Panc1 (cell line): ENCODE data around the gene ZNF415. TPM values are rescaled to one million over a fixed set of nuclear protein-coding genes. Genes with fewer than 3 reads are reported as not detected.

ENCODE experiments used
- ATAC-seq: fragments of 200-7000 bp; cut with Tn5 transposase; 2 replicates; pipeline ENCODE4 v1.9.1; 2020; ENCODE audit warnings: mild to moderate bottlenecking, moderate library complexity
- BruUV-seq: library from RNA; stranded (reverse); fragments of 400-500 nt; replicated peaks from 2 replicates; lab custom pipeline; 2021; lab: Mats Ljungman, UMichigan
- CTCF ChIA-PET: fragments of 300-600 bp; sonication (Branson Sonifier 250); formaldehyde crosslinking; loops from one replicate; lab custom pipeline; 2022; ENCODE audit warnings: antibody characterized with exemption; lab: Charles Lee
- POLR2A ChIA-PET: fragments of 300-600 bp; sonication (Branson Sonifier 250); formaldehyde crosslinking; loops from one replicate; lab custom pipeline; 2022; ENCODE audit warnings: antibody characterized with exemption; lab: Charles Lee
- DNase-seq: peaks from one replicate; pipeline ENCODE4 v3.0.0-alpha.2; 2010; ENCODE audit warnings: low read depth, low spot score
- H3K27ac ChIP-seq: 2 replicates; pipeline ENCODE4 v1.5.1; 2011; ENCODE audit warnings: mild to moderate bottlenecking, low read length, inconsistent platforms
- H3K27me3 ChIP-seq: fragments of 200-500 bp; sonication (Bioruptor generic); 2 replicates; pipeline ENCODE4 v1.6.0; 2014; ENCODE audit warnings: low read length, inconsistent platforms; ENCODE audit not compliant: control insufficient read depth, insufficient read depth
- H3K36me3 ChIP-seq: fragments of 200-500 bp; sonication (Bioruptor generic); 2 replicates; pipeline ENCODE4 v1.5.1; 2014; ENCODE audit warnings: inconsistent platforms, mild to moderate bottlenecking, low read length, moderate library complexity; ENCODE audit not compliant: control insufficient read depth, insufficient read depth
- H3K4me1 ChIP-seq: 2 replicates; pipeline ENCODE4 v1.5.1; 2011; ENCODE audit warnings: inconsistent platforms, mild to moderate bottlenecking, low read length, moderate library complexity; ENCODE audit not compliant: control insufficient read depth, insufficient read depth
- H3K4me3 ChIP-seq, 2 experiments: 2 replicates each; pipeline ENCODE4 v1.5.1; 2011 to 2012; ENCODE audit warnings: low read depth in 2 of 2, low read length in 2 of 2, mild to moderate bottlenecking in 2 of 2, inconsistent platforms in 1 of 2, moderate library complexity in 1 of 2
- H3K9me3 ChIP-seq: fragments of 200-500 bp; sonication (Bioruptor generic); 2 replicates; pipeline ENCODE4 v1.5.1; 2014; ENCODE audit warnings: low read depth, mild to moderate bottlenecking, inconsistent platforms, low read length, moderate library complexity; ENCODE audit not compliant: control insufficient read depth, insufficient read depth
- POLR2AphosphoS5 ChIP-seq: IDR thresholded peaks from 2 replicates; pipeline ENCODE4 v1.6.1; 2012; ENCODE audit warnings: mild to moderate bottlenecking, low read depth, low read length, moderate library complexity
- SIN3A ChIP-seq: IDR thresholded peaks from 2 replicates; pipeline ENCODE4 v1.6.1; 2012; ENCODE audit warnings: low read depth, mild to moderate bottlenecking, low read length, moderate library complexity, borderline replicate concordance; ENCODE audit not compliant: insufficient read depth
- in situ Hi-C: cut with HindIII; loops from 2 replicates; pipeline ENCODE4 v1.10.0; 2016; ENCODE audit warnings: low sequenced_read_pairs, low pct_unique_long_range_greater_than_20kb
- intact Hi-C: fragments of 100-400 bp; cut with micrococcal nuclease; formaldehyde crosslinking; loops from one replicate; pipeline ENCODE4 v1.10.0; 2022; ENCODE audit not compliant: unreplicated experiment
- total RNA-seq: library from RNA; stranded (reverse); gene quantifications from one replicate; pipeline ENCODE4 v1.2.1, GENCODE V29; 2021; ENCODE audit not compliant: unreplicated experiment
- TF ChIP-seq, protein P1 (sequence below), 2 experiments: IDR thresholded peaks; 2 replicates each; pipeline ENCODE4 v1.6.1; 2011 to 2012; ENCODE audit warnings: low read depth in 2 of 2, control low read depth in 1 of 2, low read length in 1 of 2, mild to moderate bottlenecking in 1 of 2, moderate library complexity in 1 of 2; ENCODE audit not compliant: insufficient read depth in 1 of 2

The ZNF415 gene
- total RNA-seq, 1 experiment from 2014 or later: not detected

- CTCF ChIA-PET: no interaction called here
- Histone ChIP-seq H3K36me3 (no peaks in the 10 kb centered on the region), H3K27ac (no peak overlapping the region), H3K4me1 (no peaks in the 10 kb centered on the region), H3K9me3 (peaks cover 4% of the 10 kb centered on the region; the same call in 1 of the 2 replicates), H3K27me3 (no peaks in the 10 kb centered on the region), H3K4me3 (no peak overlapping the region)
- TF ChIP-seq SIN3A (no peak), POLR2AphosphoS5 (no peak)
- TF ChIP-seq, protein P1, sequence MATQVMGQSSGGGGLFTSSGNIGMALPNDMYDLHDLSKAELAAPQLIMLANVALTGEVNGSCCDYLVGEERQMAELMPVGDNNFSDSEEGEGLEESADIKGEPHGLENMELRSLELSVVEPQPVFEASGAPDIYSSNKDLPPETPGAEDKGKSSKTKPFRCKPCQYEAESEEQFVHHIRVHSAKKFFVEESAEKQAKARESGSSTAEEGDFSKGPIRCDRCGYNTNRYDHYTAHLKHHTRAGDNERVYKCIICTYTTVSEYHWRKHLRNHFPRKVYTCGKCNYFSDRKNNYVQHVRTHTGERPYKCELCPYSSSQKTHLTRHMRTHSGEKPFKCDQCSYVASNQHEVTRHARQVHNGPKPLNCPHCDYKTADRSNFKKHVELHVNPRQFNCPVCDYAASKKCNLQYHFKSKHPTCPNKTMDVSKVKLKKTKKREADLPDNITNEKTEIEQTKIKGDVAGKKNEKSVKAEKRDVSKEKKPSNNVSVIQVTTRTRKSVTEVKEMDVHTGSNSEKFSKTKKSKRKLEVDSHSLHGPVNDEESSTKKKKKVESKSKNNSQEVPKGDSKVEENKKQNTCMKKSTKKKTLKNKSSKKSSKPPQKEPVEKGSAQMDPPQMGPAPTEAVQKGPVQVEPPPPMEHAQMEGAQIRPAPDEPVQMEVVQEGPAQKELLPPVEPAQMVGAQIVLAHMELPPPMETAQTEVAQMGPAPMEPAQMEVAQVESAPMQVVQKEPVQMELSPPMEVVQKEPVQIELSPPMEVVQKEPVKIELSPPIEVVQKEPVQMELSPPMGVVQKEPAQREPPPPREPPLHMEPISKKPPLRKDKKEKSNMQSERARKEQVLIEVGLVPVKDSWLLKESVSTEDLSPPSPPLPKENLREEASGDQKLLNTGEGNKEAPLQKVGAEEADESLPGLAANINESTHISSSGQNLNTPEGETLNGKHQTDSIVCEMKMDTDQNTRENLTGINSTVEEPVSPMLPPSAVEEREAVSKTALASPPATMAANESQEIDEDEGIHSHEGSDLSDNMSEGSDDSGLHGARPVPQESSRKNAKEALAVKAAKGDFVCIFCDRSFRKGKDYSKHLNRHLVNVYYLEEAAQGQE (IDR thresholded peaks at IDR 0.05; ENCODE audit: insufficient read depth in 1 of 2, low read depth in 2 of 2, low read length in 1 of 2): no peak
- intact Hi-C loops (no loop called here), in situ Hi-C loops (no loop called here)
- BruUV-seq: no TSS peak
- DNase-seq (no peak), ATAC-seq (no peak)
- POLR2A ChIA-PET: no interaction called here
Measured at GRCh38 chr19:53057904-53058580, 74.7 kb downstream of the ZNF415 start.

Other genes with a start within 250 kb of the ZNF415 start
- 10.2 TPM for gene ZNF320, start 235.3 kb downstream of the ZNF415 start, total RNA-seq
- 7.4 TPM for gene ZNF888, start 209.5 kb downstream of the ZNF415 start, total RNA-seq
- 7.1 TPM for gene ZNF816, start 170.0 kb downstream of the ZNF415 start, total RNA-seq
- gene ERVV-1, start 119.0 kb downstream of the ZNF415 start, total RNA-seq: not detected
- 0.10 TPM for gene ERVV-2, start 88.2 kb downstream of the ZNF415 start, total RNA-seq
- gene ZNF160, start 29.5 kb downstream of the ZNF415 start, total RNA-seq: 29.1 TPM
- 18.8 TPM for gene ZNF347, start 26.1 kb upstream of the ZNF415 start, total RNA-seq
- gene ZNF665, start 60.4 kb upstream of the ZNF415 start, total RNA-seq: 7.0 TPM
- gene ZNF677, start 122.0 kb upstream of the ZNF415 start, total RNA-seq: 32.8 TPM
- gene VN1R2, start 125.4 kb upstream of the ZNF415 start, total RNA-seq: not detected
- gene VN1R4, start 134.8 kb upstream of the ZNF415 start, total RNA-seq: not detected
- gene ZNF845, start 200.8 kb upstream of the ZNF415 start, total RNA-seq: 12.3 TPM
- gene ZNF525, start 232.8 kb upstream of the ZNF415 start, total RNA-seq: 23.4 TPM